GM23338 (cell line): Measurements from ENCODE around the gene SPIRE1. TPM values are rescaled to one million over a fixed set of nuclear protein-coding genes. Genes with fewer than 3 reads are reported as not detected.

ENCODE experiments used
- ATAC-seq: fragments of 200-7000 bp; cut with Tn5 transposase; 3 replicates; pipeline ENCODE4 v1.9.1; 2020
- DNase-seq: peaks from one replicate; pipeline ENCODE4 v3.0.0-alpha.2; 2015; ENCODE audit warnings: low spot score
- H2AFZ ChIP-seq: fragments of 200-600 bp; sonication (generic); 2 replicates; pipeline ENCODE4 v1.8.0; 2016; ENCODE audit warnings: antibody characterized with exemption, mild to moderate bottlenecking, moderate library complexity
- H3F3A ChIP-seq: fragments of 200-600 bp; sonication (generic); replicated peaks from 2 replicates; pipeline ENCODE4 v1.8.0; 2017; ENCODE audit warnings: antibody characterized with exemption, mixed run types, low read depth
- H3K27ac ChIP-seq: fragments of 200-600 bp; sonication (generic); 2 replicates; pipeline ENCODE4 v1.6.1; 2016; ENCODE audit warnings: low read depth
- H3K27me3 ChIP-seq: fragments of 200-600 bp; sonication (generic); 2 replicates; pipeline ENCODE4 v1.8.0; 2016; ENCODE audit warnings: mild to moderate bottlenecking, mixed run types, moderate library complexity; ENCODE audit not compliant: insufficient read depth
- H3K36me3 ChIP-seq: fragments of 200-600 bp; sonication (generic); 2 replicates; pipeline ENCODE4 v1.8.0; 2016; ENCODE audit warnings: mild to moderate bottlenecking; ENCODE audit not compliant: insufficient read depth
- H3K4me1 ChIP-seq: fragments of 200-600 bp; sonication (generic); 2 replicates; pipeline ENCODE4 v1.8.0; 2016; ENCODE audit warnings: mild to moderate bottlenecking, moderate library complexity; ENCODE audit not compliant: insufficient read depth
- H3K4me2 ChIP-seq: fragments of 200-600 bp; sonication (generic); 2 replicates; pipeline ENCODE4 v1.7.1; 2017; ENCODE audit warnings: mixed run types
- H3K4me3 ChIP-seq: fragments of 200-600 bp; sonication (generic); 2 replicates; pipeline ENCODE4 v1.6.1; 2016; ENCODE audit warnings: mixed run types
- H3K79me2 ChIP-seq: fragments of 200-600 bp; sonication (generic); replicated peaks from 2 replicates; pipeline ENCODE4 v1.8.0; 2017; ENCODE audit warnings: mild to moderate bottlenecking; ENCODE audit not compliant: insufficient read depth
- H3K9me2 ChIP-seq: fragments of 200-600 bp; sonication (generic); 2 replicates; pipeline ENCODE4 v1.8.0; 2017; ENCODE audit not compliant: insufficient read depth
- H4K20me1 ChIP-seq: fragments of 200-600 bp; sonication (generic); replicated peaks from 2 replicates; pipeline ENCODE4 v1.8.0; 2017; ENCODE audit warnings: mild to moderate bottlenecking; ENCODE audit not compliant: insufficient read depth
- H3K27ac Mint-ChIP-seq: 2 replicates; pipeline ENCODE4 v1.8.0; 2020; ENCODE audit warnings: inconsistent platforms, mild to moderate bottlenecking, moderate library complexity, mixed read lengths
- H3K27me3 Mint-ChIP-seq: 3 replicates; pipeline ENCODE4 v1.8.0; 2022; ENCODE audit warnings: low read depth, mild to moderate bottlenecking, moderate library complexity, mixed read lengths, inconsistent platforms; ENCODE audit not compliant: insufficient read depth, poor library complexity
- H3K36me3 Mint-ChIP-seq: 3 replicates; pipeline ENCODE4 v1.8.0; 2021; ENCODE audit warnings: low read depth, mild to moderate bottlenecking, inconsistent platforms, moderate library complexity, mixed read lengths
- H3K4me1 Mint-ChIP-seq: 3 replicates; pipeline ENCODE4 v1.8.0; 2020; ENCODE audit warnings: mild to moderate bottlenecking, inconsistent platforms, mixed read lengths
- H3K4me3 Mint-ChIP-seq: 3 replicates; pipeline ENCODE4 v1.8.0; 2021; ENCODE audit warnings: moderate library complexity, mild to moderate bottlenecking, inconsistent platforms, mixed read lengths
- H3K9me3 Mint-ChIP-seq: 3 replicates; pipeline ENCODE4 v1.8.0; 2020; ENCODE audit warnings: moderate library complexity, mild to moderate bottlenecking, inconsistent platforms, mixed read lengths
- CREB1 ChIP-seq: fragments of 250-450 bp; sonication (Bioruptor Pico); IDR thresholded peaks from 2 replicates; pipeline ENCODE4 v1.5.0; 2020; ENCODE audit warnings: low read depth, mild to moderate bottlenecking, moderate library complexity
- CTCF ChIP-seq, 2 experiments: fragments of 200-600 bp in 1 of 2; sonication (generic) in 1 of 2; conservative IDR thresholded peaks; 2 replicates each; pipeline versions ENCODE4 v1.5.1 to v1.6.1; 2016 to 2017; ENCODE audit warnings: antibody characterized with exemption in 2 of 2, low read depth in 2 of 2, mild to moderate bottlenecking in 2 of 2, moderate library complexity in 1 of 2
- ETS1 ChIP-seq: IDR thresholded peaks from 2 replicates; pipeline ENCODE4 v1.6.1; 2016; ENCODE audit warnings: antibody characterized with exemption
- EZH2 ChIP-seq: fragments of 200-600 bp; sonication (generic); IDR thresholded peaks from one replicate; pipeline ENCODE4 v1.8.0; 2017; ENCODE audit warnings: antibody characterized with exemption, mild to moderate bottlenecking, low read depth; ENCODE audit not compliant: unreplicated experiment
- EZH2phosphoT487 ChIP-seq: fragments of 200-600 bp; sonication (generic); IDR thresholded peaks from one replicate; pipeline ENCODE4 v1.8.1; 2018; ENCODE audit warnings: antibody characterized with exemption; ENCODE audit not compliant: unreplicated experiment
- JUNB ChIP-seq: IDR thresholded peaks from one replicate; pipeline ENCODE4 v1.6.1; 2016; ENCODE audit warnings: antibody characterized with exemption; ENCODE audit not compliant: unreplicated experiment
- NANOG ChIP-seq: IDR thresholded peaks from 2 replicates; pipeline ENCODE4 v1.6.1; 2016; ENCODE audit warnings: antibody characterized with exemption, borderline replicate concordance
- POLR2AphosphoS5 ChIP-seq: IDR thresholded peaks from 2 replicates; pipeline ENCODE4 v1.6.1; 2016; ENCODE audit warnings: antibody characterized with exemption, low read depth
- REST ChIP-seq: IDR thresholded peaks from one replicate; pipeline ENCODE4 v1.6.1; 2018; ENCODE audit warnings: antibody characterized with exemption; ENCODE audit not compliant: unreplicated experiment
- ZNF114 ChIP-seq: fragments of 250-450 bp; sonication (Bioruptor Pico); IDR thresholded peaks from 2 replicates; pipeline ENCODE4 v1.5.0; 2020; ENCODE audit warnings: mild to moderate bottlenecking, moderate library complexity
- ZNF331 ChIP-seq: fragments of 250-450 bp; sonication (Bioruptor Pico); IDR thresholded peaks from 2 replicates; pipeline ENCODE4 v1.5.0; 2020; ENCODE audit warnings: low read depth, mild to moderate bottlenecking, moderate library complexity
- ZNF462 ChIP-seq: fragments of 250-450 bp; sonication (Bioruptor Pico); IDR thresholded peaks from 2 replicates; pipeline ENCODE4 v1.5.0; 2020; ENCODE audit warnings: mild to moderate bottlenecking, moderate library complexity
- polyA plus RNA-seq: library from polyadenylated mRNA; unstranded; fragments of >200 nt; fragmentation: Nextera tagmentation; extraction: Ambion mirVana; gene quantifications from 2 replicates; pipeline ENCODE4 v1.2.1, GENCODE V29; 2016
- total RNA-seq: library from RNA; depleted of rRNA; stranded (reverse); fragments of >200 nt; shearing (Covaris generic); gene quantifications from 2 replicates; pipeline ENCODE4 v1.2.3, GENCODE V29; 2014

The SPIRE1 gene
- total and polyA plus RNA-seq, 2 experiments from 2014 or later, result 2.9 to 15.5 TPM

- no peak for TF ChIP-seq REST
Observed at GRCh38 chr18:12432196-12432595, 225.7 kb downstream of the SPIRE1 start (continued).

- Mint-ChIP-seq H3K36me3 (peaks cover 44% of the 10 kb centered on the region), H3K4me1 (peaks cover 10% of the 10 kb centered on the region), H3K27ac (no peak overlapping the region), H3K27me3 (peaks cover 8% of the 10 kb centered on the region), H3K9me3 (no peaks in the 10 kb centered on the region; the same call in 1 of the 3 replicates), H3K4me3 (no peak overlapping the region)
- no peaks in the 10 kb centered on the region for H3K27me3 ChIP-seq
- no peak overlapping the region for H2AFZ ChIP-seq
- ATAC-seq, result no peak
- no peak for DNase-seq
- H4K20me1 ChIP-seq, result no peaks in the 10 kb centered on the region
- H3F3A ChIP-seq, result no peaks in the 10 kb centered on the region; the same call in 1 of the 2 replicates
- H3K9me2 ChIP-seq, result no peaks in the 10 kb centered on the region
- no peaks in the 10 kb centered on the region for H3K79me2 ChIP-seq
- H3K4me2 ChIP-seq, result no peak overlapping the region
- no peak overlapping the region for H3K4me3 ChIP-seq
- H3K4me1 ChIP-seq, result peaks cover 11% of the 10 kb centered on the region
- H3K36me3 ChIP-seq, result peaks cover 11% of the 10 kb centered on the region
- no peak overlapping the region for H3K27ac ChIP-seq
- TF ChIP-seq ZNF462 (CRISPR knock-in tag) (no peak), ETS1 (no peak), EZH2phosphoT487 (no peak), CREB1 (CRISPR knock-in tag) (no peak), EZH2 (no peak), ZNF114 (no peak), NANOG (no peak), CTCF (conservative IDR thresholded peaks at IDR 0.05; ENCODE audit: low read depth in 2 of 2) (no peak), ZNF331 (CRISPR knock-in tag) (no peak), POLR2AphosphoS5 (no peak), JUNB (no peak)
Observed at GRCh38 chr18:12431561-12431960, 226.3 kb downstream of the SPIRE1 start.
